ENCODE data around the gene SPOCK1. TPM values are rescaled to one million over a fixed set of nuclear protein-coding genes. Genes with fewer than 3 reads are reported as not detected.

SPOCK1 gene
- total and polyA plus RNA-seq, 9 of the 15 experiments (the other 6 are each of a cell fraction or from before 2014, with no cell fraction given) = 0.01 to 0.35 (median 0.04) TPM; not detected in 6

DNA sequence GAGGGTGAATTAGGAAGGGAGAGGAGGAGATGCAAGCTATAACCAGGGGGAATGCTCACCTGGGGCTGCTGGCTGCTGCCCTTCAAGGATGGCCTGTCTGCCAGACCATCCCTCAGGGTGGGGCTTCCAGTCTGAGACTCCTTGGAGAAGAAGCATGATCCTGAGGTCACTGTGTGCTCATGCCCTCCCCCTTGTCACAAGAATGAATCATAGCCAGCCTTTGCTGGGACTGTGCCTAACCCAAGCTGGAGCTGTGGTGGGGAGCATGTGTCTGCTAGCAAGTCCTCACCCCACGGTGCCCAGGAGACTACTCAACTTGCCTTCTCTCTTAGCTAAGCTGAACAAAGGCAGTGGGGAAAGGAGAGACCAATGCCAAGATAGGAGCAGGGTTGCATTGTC, 463.6 kb downstream of the SPOCK1 start:
- ChIA-PET CTCF (ENCODE audit: low intra/inter-chr PET ratio) (no interaction called here), POLR2A (no interaction called here)
- no peak for ATAC-seq
- TF ChIP-seq ZNF134 (CRISPR knock-in tag; conservative IDR thresholded peaks at IDR 0.05) (no peak), BRF1 (IDR thresholded peaks at IDR 0.05; ENCODE audit: borderline replicate concordance, extremely low read depth, insufficient read length) (no peak), NFE2L1 (tag; IDR thresholded peaks at IDR 0.05; ENCODE audit: borderline replicate concordance, low read depth) (no peak), KLF1 (tag; IDR thresholded peaks at IDR 0.05) (no peak), NONO (IDR thresholded peaks at IDR 0.05; ENCODE audit: low read depth in 2 of 2, low read length in 1 of 2) (no peak), HIVEP1 (CRISPR knock-in tag; IDR thresholded peaks at IDR 0.05) (no peak), CBX2 (IDR thresholded peaks at IDR 0.05; ENCODE audit: insufficient read depth, low read length, poor library complexity, severe bottlenecking) (no peak), TRIM28 (IDR thresholded peaks at IDR 0.05) (no peak), ZNF584 (CRISPR knock-in tag; IDR thresholded peaks at IDR 0.05; ENCODE audit: low read depth) (no peak), ERF (CRISPR knock-in tag; IDR thresholded peaks at IDR 0.05) (no peak), FUS (optimal IDR thresholded peaks at IDR 0.05; ENCODE audit: low read depth, low read length) (no peak), CEBPB (tag; IDR thresholded peaks at IDR 0.05) (no peak), ZNF644 (tag; IDR thresholded peaks at IDR 0.05; ENCODE audit: low read depth) (no peak), C11orf30 (IDR thresholded peaks at IDR 0.05; ENCODE audit: low read depth) (no peak), HLTF (IDR thresholded peaks at IDR 0.05) (no peak)
- TF ChIP-seq, protein P1, sequence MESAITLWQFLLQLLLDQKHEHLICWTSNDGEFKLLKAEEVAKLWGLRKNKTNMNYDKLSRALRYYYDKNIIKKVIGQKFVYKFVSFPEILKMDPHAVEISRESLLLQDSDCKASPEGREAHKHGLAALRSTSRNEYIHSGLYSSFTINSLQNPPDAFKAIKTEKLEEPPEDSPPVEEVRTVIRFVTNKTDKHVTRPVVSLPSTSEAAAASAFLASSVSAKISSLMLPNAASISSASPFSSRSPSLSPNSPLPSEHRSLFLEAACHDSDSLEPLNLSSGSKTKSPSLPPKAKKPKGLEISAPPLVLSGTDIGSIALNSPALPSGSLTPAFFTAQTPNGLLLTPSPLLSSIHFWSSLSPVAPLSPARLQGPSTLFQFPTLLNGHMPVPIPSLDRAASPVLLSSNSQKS (CRISPR knock-in tag; IDR thresholded peaks at IDR 0.05) = no peak
- TF ChIP-seq, protein P2, sequence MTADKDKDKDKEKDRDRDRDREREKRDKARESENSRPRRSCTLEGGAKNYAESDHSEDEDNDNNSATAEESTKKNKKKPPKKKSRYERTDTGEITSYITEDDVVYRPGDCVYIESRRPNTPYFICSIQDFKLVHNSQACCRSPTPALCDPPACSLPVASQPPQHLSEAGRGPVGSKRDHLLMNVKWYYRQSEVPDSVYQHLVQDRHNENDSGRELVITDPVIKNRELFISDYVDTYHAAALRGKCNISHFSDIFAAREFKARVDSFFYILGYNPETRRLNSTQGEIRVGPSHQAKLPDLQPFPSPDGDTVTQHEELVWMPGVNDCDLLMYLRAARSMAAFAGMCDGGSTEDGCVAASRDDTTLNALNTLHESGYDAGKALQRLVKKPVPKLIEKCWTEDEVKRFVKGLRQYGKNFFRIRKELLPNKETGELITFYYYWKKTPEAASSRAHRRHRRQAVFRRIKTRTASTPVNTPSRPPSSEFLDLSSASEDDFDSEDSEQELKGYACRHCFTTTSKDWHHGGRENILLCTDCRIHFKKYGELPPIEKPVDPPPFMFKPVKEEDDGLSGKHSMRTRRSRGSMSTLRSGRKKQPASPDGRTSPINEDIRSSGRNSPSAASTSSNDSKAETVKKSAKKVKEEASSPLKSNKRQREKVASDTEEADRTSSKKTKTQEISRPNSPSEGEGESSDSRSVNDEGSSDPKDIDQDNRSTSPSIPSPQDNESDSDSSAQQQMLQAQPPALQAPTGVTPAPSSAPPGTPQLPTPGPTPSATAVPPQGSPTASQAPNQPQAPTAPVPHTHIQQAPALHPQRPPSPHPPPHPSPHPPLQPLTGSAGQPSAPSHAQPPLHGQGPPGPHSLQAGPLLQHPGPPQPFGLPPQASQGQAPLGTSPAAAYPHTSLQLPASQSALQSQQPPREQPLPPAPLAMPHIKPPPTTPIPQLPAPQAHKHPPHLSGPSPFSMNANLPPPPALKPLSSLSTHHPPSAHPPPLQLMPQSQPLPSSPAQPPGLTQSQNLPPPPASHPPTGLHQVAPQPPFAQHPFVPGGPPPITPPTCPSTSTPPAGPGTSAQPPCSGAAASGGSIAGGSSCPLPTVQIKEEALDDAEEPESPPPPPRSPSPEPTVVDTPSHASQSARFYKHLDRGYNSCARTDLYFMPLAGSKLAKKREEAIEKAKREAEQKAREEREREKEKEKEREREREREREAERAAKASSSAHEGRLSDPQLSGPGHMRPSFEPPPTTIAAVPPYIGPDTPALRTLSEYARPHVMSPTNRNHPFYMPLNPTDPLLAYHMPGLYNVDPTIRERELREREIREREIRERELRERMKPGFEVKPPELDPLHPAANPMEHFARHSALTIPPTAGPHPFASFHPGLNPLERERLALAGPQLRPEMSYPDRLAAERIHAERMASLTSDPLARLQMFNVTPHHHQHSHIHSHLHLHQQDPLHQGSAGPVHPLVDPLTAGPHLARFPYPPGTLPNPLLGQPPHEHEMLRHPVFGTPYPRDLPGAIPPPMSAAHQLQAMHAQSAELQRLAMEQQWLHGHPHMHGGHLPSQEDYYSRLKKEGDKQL (CRISPR knock-in tag; IDR thresholded peaks at IDR 0.05; ENCODE audit: borderline replicate concordance) = no peak
- no TSS peak for BruUV-seq (replicated peaks)
- Histone ChIP-seq H3K4me3 (no peak overlapping the region), H3K36me3 (ENCODE audit: control insufficient read depth, insufficient read depth, low read length) (no peaks in the 10 kb centered on the region), H3K9me1 (ENCODE audit: control insufficient read depth, insufficient read depth, low read length) (no peaks in the 10 kb centered on the region), H3K9me3 (replicated peaks; ENCODE audit: control insufficient read depth, insufficient read depth, low read depth, low read length) (no peaks in the 10 kb centered on the region), H3K4me1 (replicated peaks in 1 of 2; ENCODE audit: control insufficient read depth in 2 of 2, insufficient read depth in 2 of 2, low read length in 2 of 2) (no peaks in the 10 kb centered on the region), H4K20me1 (replicated peaks; ENCODE audit: control insufficient read depth, insufficient read depth, low read length) (no peaks in the 10 kb centered on the region), H3K9ac (ENCODE audit: insufficient read depth in 1 of 2, low read depth in 2 of 2, low read length in 2 of 2) (no peak overlapping the region), H3K27ac (ENCODE audit: extremely low read depth, low read depth, low read length) (no peak overlapping the region), H2AFZ (ENCODE audit: low read depth, low read length) (no peak overlapping the region), H3K4me2 (ENCODE audit: insufficient read depth, low read length) (no peak overlapping the region), H3K27me3 (ENCODE audit: control insufficient read depth in 2 of 2, insufficient read depth in 2 of 2, low read length in 2 of 2) (peaks cover 0 to 16% of the 10 kb centered on the region in 2 experiments; a peak in 2 of 5 replicates), H3K79me2 (ENCODE audit: control insufficient read depth, insufficient read depth, low read length) (no peaks in the 10 kb centered on the region)
- DNase-seq (ENCODE audit: extremely low read depth in 1 of 4, low spot score in 3 of 4) = no peak
- FAIRE-seq = no peak
- intact Hi-C loops (cut with micrococcal nuclease) = no loop called here
- in situ Hi-C loops (cut with MboI) = no loop called here
- 0% methylated on average over 1 of the region's 1 CpG for WGBS (ENCODE audit: insufficient coverage, low coverage, missing lambda C conversion rate)
